Tibial nerve (tissue), 4 donors: Measurements from ENCODE around the gene TDRD6. TPM values are rescaled to one million over a fixed set of nuclear protein-coding genes. Genes with fewer than 3 reads are reported as not detected.
A peak's percentile ranks its signal among the peaks of the same experiment; 100 is the strongest.

Experiments used
- DNase-seq, 2 donors: peaks; one replicate each; pipeline ENCODE4 v3.0.0-alpha.2; 2019; ENCODE audit warnings: low spot score in 2 of 2
- H3K27ac ChIP-seq, 4 donors: fragments of 200-600 bp; sonication (generic) in 3 of 4; one replicate each; pipeline ENCODE4 v1.5.1; 2017 to 2019; ENCODE audit warnings: mild to moderate bottlenecking in 1 of 4
- H3K27me3 ChIP-seq, 2 donors: fragments of 200-600 bp; sonication (generic) in 1 of 2; one replicate each; pipeline versions ENCODE4 v1.5.1 to v1.6.0; 2017 to 2019
- H3K36me3 ChIP-seq, 3 donors: fragments of 200-600 bp; sonication (generic); one replicate each; pipeline ENCODE4 v1.5.1; 2018 to 2019
- H3K4me1 ChIP-seq, 4 donors: fragments of 200-600 bp; sonication (generic) in 3 of 4; one replicate each; pipeline ENCODE4 v1.5.1; 2017 to 2019
- H3K4me3 ChIP-seq, 4 donors: fragments of 200-600 bp; sonication (generic) in 3 of 4; one replicate each; pipeline ENCODE4 v1.5.1; 2017 to 2019; ENCODE audit warnings: mild to moderate bottlenecking in 1 of 4, moderate library complexity in 1 of 4
- H3K9me3 ChIP-seq, 4 donors: fragments of 200-600 bp; sonication (generic) in 3 of 4; one replicate each; pipeline ENCODE4 v1.5.1; 2017 to 2019
- EP300 ChIP-seq, 2 donors: sonication (generic); formaldehyde crosslinking; IDR thresholded peaks; one replicate each; pipeline ENCODE4 v1.6.1; 2017; ENCODE audit warnings: antibody characterized with exemption in 2 of 2, mild to moderate bottlenecking in 1 of 2
- POLR2A ChIP-seq, 2 donors: fragments of 450-650 bp; IDR thresholded peaks; one replicate each; pipeline ENCODE4 v1.6.1; 2017; ENCODE audit warnings: antibody characterized with exemption in 2 of 2, mild to moderate bottlenecking in 2 of 2, moderate library complexity in 2 of 2
- WGBS, 2 donors: methylation state at CpG; one replicate each; pipeline ENCODE4 v1.1.5; 2018; 5-methylcytosine and 5-hydroxymethylcytosine counted together
- total RNA-seq, 4 donors: library from RNA; depleted of rRNA; stranded (reverse); fragments of >200 nt; gene quantifications; one replicate each; pipeline ENCODE4 v1.1.0, GENCODE V29; 2016
- TF ChIP-seq, protein P1 (sequence below), 5 experiments: fragments of 200-600 bp in 3 of 5; fragments of 450-650 bp in 2 of 5; sonication (generic) in 3 of 5; IDR thresholded peaks; one replicate each; pipeline ENCODE4 v1.5.1; 2016 to 2019; ENCODE audit warnings: antibody characterized with exemption in 5 of 5, mild to moderate bottlenecking in 3 of 5, moderate library complexity in 2 of 5

TDRD6 gene
- total RNA-seq, 4 donors from 2014 or later: 0.60 to 2.2 (median 1.2) TPM

- no peaks in the 10 kb centered on the region for H3K9me3 ChIP-seq
- DNase-seq: no peak
- H3K4me3 ChIP-seq: no peak overlapping the region
- H3K36me3 ChIP-seq: no peaks in the 10 kb centered on the region
- no peak overlapping the region for H3K27ac ChIP-seq
- TF ChIP-seq EP300 (IDR thresholded peaks at IDR 0.05): no peak
- no peak for TF ChIP-seq POLR2A (IDR thresholded peaks at IDR 0.05)
- TF ChIP-seq, protein P1, sequence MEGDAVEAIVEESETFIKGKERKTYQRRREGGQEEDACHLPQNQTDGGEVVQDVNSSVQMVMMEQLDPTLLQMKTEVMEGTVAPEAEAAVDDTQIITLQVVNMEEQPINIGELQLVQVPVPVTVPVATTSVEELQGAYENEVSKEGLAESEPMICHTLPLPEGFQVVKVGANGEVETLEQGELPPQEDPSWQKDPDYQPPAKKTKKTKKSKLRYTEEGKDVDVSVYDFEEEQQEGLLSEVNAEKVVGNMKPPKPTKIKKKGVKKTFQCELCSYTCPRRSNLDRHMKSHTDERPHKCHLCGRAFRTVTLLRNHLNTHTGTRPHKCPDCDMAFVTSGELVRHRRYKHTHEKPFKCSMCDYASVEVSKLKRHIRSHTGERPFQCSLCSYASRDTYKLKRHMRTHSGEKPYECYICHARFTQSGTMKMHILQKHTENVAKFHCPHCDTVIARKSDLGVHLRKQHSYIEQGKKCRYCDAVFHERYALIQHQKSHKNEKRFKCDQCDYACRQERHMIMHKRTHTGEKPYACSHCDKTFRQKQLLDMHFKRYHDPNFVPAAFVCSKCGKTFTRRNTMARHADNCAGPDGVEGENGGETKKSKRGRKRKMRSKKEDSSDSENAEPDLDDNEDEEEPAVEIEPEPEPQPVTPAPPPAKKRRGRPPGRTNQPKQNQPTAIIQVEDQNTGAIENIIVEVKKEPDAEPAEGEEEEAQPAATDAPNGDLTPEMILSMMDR (IDR thresholded peaks at IDR 0.05): no peak
- peaks cover 0 to 21% (median 8%) of the 10 kb centered on the region in 4 donors for H3K4me1 ChIP-seq
- WGBS, 2 donors: 78 to 88% methylated on average over 5 of the region's 5 CpGs
- H3K27me3 ChIP-seq: no peaks in the 10 kb centered on the region
These were observed 38.7 kb upstream of the TDRD6 start for GRCh38 chr6:46648869-46649492.

DNA sequence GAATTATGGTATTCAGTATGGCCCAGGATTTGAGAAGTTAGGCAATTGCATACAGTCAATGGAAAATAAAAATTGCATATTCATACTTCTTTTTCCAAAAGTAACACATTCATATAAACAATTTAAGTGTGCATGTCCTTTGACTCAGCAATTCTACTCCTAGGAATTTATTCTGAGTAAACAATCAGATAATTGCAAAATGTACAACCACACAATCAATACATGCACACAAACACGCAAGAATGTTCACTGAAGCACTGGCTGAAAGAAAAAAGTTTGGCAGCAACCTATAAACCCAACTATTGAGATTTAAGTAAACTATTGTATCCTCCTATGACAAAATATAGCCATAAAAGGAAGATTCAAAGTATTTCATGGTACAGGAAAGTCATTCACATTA is 36.7 kb upstream of the TDRD6 start:
- Histone ChIP-seq H3K36me3 (no peaks in the 10 kb centered on the region), H3K9me3 (no peaks in the 10 kb centered on the region), H3K27me3 (no peaks in the 10 kb centered on the region), H3K27ac (no peak overlapping the region), H3K4me1 (peaks cover 0 to 32% (median 11%) of the 10 kb centered on the region in 4 donors), H3K4me3 (peak overlapping the region in 1 of 4 donors; percentile 84)
- DNase-seq: no peak
- TF ChIP-seq, protein P1 (IDR thresholded peaks at IDR 0.05): no peak
- TF ChIP-seq POLR2A (IDR thresholded peaks at IDR 0.05) (no peak), EP300 (IDR thresholded peaks at IDR 0.05) (no peak)
- 71 to 90% methylated on average over 1 of the region's 1 CpG for WGBS, 2 donors

- WGBS, 2 donors: 28 to 33% methylated on average over 8 of the region's 8 CpGs
- DNase-seq: no peak
- no peaks in the 10 kb centered on the region for H3K9me3 ChIP-seq
- peak overlapping the region in 3 of 4 donors; percentile 77 to 90 (median 89) for H3K27ac ChIP-seq
- peak overlapping the region; percentile 71 to 96 (median 78) for H3K4me3 ChIP-seq
- H3K4me1 ChIP-seq: peaks cover 0 to 32% (median 11%) of the 10 kb centered on the region in 4 donors
- H3K36me3 ChIP-seq: peaks cover 0 to 4% (median 0%) of the 10 kb centered on the region in 3 donors
- H3K27me3 ChIP-seq: no peaks in the 10 kb centered on the region
- no peak for TF ChIP-seq EP300 (IDR thresholded peaks at IDR 0.05)
- no peak for TF ChIP-seq POLR2A (IDR thresholded peaks at IDR 0.05)
- TF ChIP-seq, protein P1 (IDR thresholded peaks at IDR 0.05): no peak
These were observed 35.9 kb upstream of the TDRD6 start for GRCh38 chr6:46651816-46652215.

DNA sequence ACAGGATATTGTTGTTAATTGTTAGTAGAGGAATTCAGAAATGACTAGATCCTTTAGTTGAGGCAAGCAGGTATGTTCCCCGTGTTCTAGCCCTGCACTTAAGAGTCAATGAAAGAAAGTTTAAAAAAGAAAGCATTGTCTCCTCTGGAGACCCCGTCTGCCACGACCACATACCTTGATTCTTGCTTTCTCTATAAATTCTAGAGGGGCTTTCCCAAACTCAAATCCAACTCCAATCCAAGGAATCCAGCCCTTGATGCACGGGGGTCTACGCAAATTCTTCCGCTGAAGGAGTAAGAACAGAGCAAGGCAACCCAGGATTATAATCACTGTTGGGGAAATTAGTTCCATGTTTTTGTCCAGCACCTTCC is 35.5 kb upstream of the TDRD6 start:
- H3K4me1 ChIP-seq: peaks cover 0 to 32% (median 11%) of the 10 kb centered on the region in 4 donors
- H3K4me3 ChIP-seq: peak overlapping the region; percentile 71 to 96 (median 78)
- H3K36me3 ChIP-seq: peaks cover 0 to 8% (median 0%) of the 10 kb centered on the region in 3 donors
- TF ChIP-seq, protein P1 (IDR thresholded peaks at IDR 0.05): no peak
- TF ChIP-seq EP300 (IDR thresholded peaks at IDR 0.05) (no peak), POLR2A (IDR thresholded peaks at IDR 0.05) (no peak)
- WGBS, 2 donors: 5 to 6% methylated on average over 6 of the region's 6 CpGs
- peak overlapping the region; percentile 77 to 92 (median 90) for H3K27ac ChIP-seq
- DNase-seq: no peak
- H3K27me3 ChIP-seq: no peaks in the 10 kb centered on the region
- H3K9me3 ChIP-seq: no peaks in the 10 kb centered on the region

- H3K36me3 ChIP-seq: peaks cover 0 to 8% (median 0%) of the 10 kb centered on the region in 3 donors
These were observed 34.9 kb upstream of the TDRD6 start, which contains the start of the genes CYP39A1 and SLC25A27 for GRCh38 chr6:46652603-46653438. CYP39A1 (minus strand) TSS chr6:46652818; CDS start chr6:46652582, 236 bp downstream. SLC25A27 (plus strand) TSS chr6:46652975; CDS start chr6:46653193, 218 bp downstream.

More at GRCh38 chr6:46652603-46653438, 34.9 kb upstream of the TDRD6 start, which contains the start of the genes CYP39A1 and SLC25A27:
- Histone ChIP-seq H3K4me1 (peaks cover 0 to 32% (median 11%) of the 10 kb centered on the region in 4 donors), H3K4me3 (peak within 1 kb of the TSS; percentile 71 to 96 (median 78)), H3K9me3 (no peaks in the 10 kb centered on the region), H3K27ac (peak within 1 kb of the TSS; percentile 77 to 92 (median 90)), H3K27me3 (no peaks in the 10 kb centered on the region)
- TF ChIP-seq POLR2A (IDR thresholded peaks at IDR 0.05) (peak in 1 of 2 donors; percentile 70), EP300 (IDR thresholded peaks at IDR 0.05) (peak; percentile 63 to 80)
- TF ChIP-seq, protein P1 (IDR thresholded peaks at IDR 0.05): peak in 1 of 5 experiments; percentile 20
- 1% methylated on average over 29 to 70 of the region's 72 CpGs for WGBS, 2 donors
- peak; percentile 88 to 89 for DNase-seq
